Muscle of arm (tissue), 12 donors: Measurements from ENCODE around the gene NLRP3. TPM values are rescaled to one million over a fixed set of nuclear protein-coding genes. Genes with fewer than 3 reads are reported as not detected.
"Not testable (repeated sequence)": the region's sequence is repeated elsewhere in the genome, so short reads cannot be mapped to it uniquely, and the experiment has no call there.

Source experiments
- DNase-seq: peaks from one replicate; pipeline ENCODE4 v3.0.0-alpha.2; 2013
- polyA plus RNA-seq, 12 donors: library from polyadenylated mRNA; unstranded; fragments of 120-200 nt; gene quantifications; one replicate each; pipeline ENCODE4 v1.2.1, GENCODE V29; 2013; ENCODE audit not compliant: insufficient read length in 12 of 12

Gene NLRP3
- polyA plus RNA-seq, 12 donors = 0.78 to 2.0 (median 1.1) TPM; not detected in 2

GRCh38 chr1:247469141-247469535, 53.2 kb downstream of the NLRP3 start:
- peak; percentile 18 for DNase-seq

GRCh38 chr1:247470942-247471429, 55.0 kb downstream of the NLRP3 start:
- not testable (repeated sequence) for DNase-seq

- DNase-seq = no peak
Measured at GRCh38 chr1:247471445-247472016, 55.6 kb downstream of the NLRP3 start.

GRCh38 chr1:247472035-247472434, 56.1 kb downstream of the NLRP3 start:
- no peak for DNase-seq

- DNase-seq = no peak
Measured at GRCh38 chr1:247474367-247474766, 58.4 kb downstream of the NLRP3 start.

- no peak for DNase-seq
Measured at GRCh38 chr1:247475793-247476192, 59.8 kb downstream of the NLRP3 start.

DNA sequence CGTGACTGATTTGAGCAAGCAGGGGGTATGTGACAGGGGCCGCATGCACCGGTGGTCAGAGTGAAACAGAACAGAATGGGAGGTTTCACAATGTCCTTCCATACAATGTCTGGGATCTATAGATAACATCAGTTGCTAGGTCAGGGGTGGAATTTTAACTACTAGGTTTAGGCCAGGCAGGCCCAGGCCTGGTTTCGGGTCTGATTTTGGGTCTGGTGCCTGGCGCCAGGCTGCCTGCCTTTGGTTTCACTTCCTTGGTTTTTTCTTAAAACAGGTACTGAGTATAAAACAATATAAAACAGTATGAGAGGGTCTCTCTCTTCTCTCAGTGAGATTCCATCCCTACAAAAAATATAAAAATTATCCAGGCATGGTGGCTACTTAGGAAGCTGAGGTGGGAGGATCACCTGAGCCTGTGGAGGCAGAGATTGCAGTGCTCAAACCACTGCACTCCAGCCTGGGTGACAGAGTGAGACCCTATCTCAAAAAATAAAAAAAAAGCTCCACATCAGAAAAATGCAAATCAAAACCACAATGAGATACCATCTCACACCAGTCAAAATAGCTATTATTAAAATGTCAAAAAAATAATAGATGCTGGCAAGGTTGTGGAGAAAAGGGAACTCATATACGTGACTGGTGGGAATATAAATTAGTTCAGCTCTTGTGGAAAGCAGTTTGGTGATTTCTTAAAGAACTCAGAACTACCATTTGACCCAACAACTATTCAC, 60.5 kb downstream of the NLRP3 start:
- DNase-seq = not testable (repeated sequence)

- DNase-seq = no peak
Measured at GRCh38 chr1:247482747-247483146, 66.8 kb downstream of the NLRP3 start.

DNA sequence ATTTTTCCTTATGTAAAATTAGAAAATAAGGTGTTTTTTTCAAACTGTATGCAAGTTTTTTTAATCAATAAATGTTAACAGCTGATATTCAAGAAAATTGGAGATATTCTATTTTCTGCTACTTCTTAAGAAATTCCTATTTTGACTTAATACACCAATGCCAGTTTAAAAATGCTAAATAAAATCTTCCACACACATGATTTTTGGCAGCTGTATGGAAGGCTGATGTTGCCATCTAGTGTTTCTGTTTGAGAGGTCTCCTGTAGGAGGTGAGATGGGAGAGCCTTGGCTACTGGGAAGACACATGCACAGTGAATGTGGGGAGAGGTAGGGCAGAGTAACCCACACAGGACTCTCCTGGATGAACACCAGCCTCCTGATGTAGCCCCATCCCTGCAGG, 71.1 kb downstream of the NLRP3 start:
- peak; percentile 39 for DNase-seq

GRCh38 chr1:247491328-247491727, 75.4 kb downstream of the NLRP3 start:
- DNase-seq = no peak

DNA sequence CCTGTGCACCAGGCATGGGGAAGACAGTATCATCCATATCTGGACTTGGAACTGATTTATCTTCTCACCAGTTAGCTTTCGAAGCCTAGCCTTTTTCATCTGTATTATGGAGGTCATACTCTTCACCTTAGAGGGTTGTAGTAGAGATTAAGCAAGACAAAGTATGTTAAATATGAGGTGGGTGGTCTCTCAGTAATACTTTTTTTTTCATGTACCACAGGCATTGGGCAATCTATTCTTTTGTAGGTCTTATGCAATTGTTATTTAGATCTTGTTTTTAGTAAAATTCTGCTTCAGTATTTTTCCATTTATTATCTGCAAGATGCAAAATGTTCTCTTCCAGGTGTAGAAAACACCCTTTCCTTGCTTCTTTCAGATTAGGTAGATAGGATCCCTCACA, 77.1 kb downstream of the NLRP3 start:
- no peak for DNase-seq

DNA sequence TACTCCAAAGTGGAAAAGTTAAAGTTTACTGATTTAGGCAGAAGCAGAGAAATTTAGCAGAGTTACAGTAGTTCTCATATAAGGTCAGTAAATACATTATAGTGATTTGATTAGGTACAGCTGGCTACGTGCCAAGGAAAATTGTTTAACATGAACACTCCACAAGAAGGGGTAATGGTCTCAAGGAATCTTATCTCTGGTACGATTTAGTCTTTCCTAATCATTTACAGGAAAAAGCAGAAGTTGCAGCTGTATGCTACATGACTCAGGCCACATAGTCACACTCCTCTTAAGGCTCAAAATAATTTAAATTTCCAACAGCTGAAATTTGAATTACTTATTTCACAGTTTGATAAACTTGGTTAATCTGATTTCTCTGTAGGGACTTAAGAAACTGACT, 78.8 kb downstream of the NLRP3 start:
- DNase-seq = no peak

- no peak for DNase-seq
Measured at GRCh38 chr1:247496581-247497285, 80.8 kb downstream of the NLRP3 start.

Other genes with a start within 250 kb of the NLRP3 start
- gene ZNF124, start 244.2 kb upstream of the NLRP3 start, polyA plus RNA-seq = 10 to 100 TPM in 3 of 12 donors, 1 to 10 TPM in 8, not detected in 1; 4.7 to 12.3 (median 6.2) TPM
- gene VN1R5, start 160.1 kb upstream of the NLRP3 start, polyA plus RNA-seq = under 1 TPM in 1 of 12 donors, not detected in 11; 0.19 TPM
- gene ZNF496, start 84.3 kb upstream of the NLRP3 start, polyA plus RNA-seq = 10 to 100 TPM in 11 of 12 donors, not detected in 1; 22.1 to 36.5 (median 27.1) TPM
- under 1 TPM in 5 of 12 donors, not detected in 7; 0.03 to 0.11 (median 0.04) TPM for gene OR2B11, start 41.9 kb downstream of the NLRP3 start, polyA plus RNA-seq
- under 1 TPM in 10 of 12 donors, not detected in 2; 0.05 to 0.57 (median 0.24) TPM for gene OR2C3, start 120.3 kb downstream of the NLRP3 start, polyA plus RNA-seq
- gene GCSAML, start 133.0 kb downstream of the NLRP3 start, polyA plus RNA-seq = 1 to 10 TPM in 1 of 12 donors, under 1 TPM in 9, not detected in 2; 0.06 to 1.2 (median 0.27) TPM
- not detected for gene OR2G2, start 172.2 kb downstream of the NLRP3 start, polyA plus RNA-seq
- not detected for gene OR2G3, start 189.4 kb downstream of the NLRP3 start, polyA plus RNA-seq